ENCODE measurements around the gene TRAK2. TPM values are rescaled to one million over a fixed set of nuclear protein-coding genes. Genes with fewer than 3 reads are reported as not detected.

TRAK2 gene
- total and polyA plus RNA-seq, 2 experiments from 2014 or later, result 6.7 to 17.0 TPM

GRCh38 chr2:201465524-201465971 is 14.3 kb upstream of the TRAK2 start (continued):
- TF ChIP-seq, protein P1, sequence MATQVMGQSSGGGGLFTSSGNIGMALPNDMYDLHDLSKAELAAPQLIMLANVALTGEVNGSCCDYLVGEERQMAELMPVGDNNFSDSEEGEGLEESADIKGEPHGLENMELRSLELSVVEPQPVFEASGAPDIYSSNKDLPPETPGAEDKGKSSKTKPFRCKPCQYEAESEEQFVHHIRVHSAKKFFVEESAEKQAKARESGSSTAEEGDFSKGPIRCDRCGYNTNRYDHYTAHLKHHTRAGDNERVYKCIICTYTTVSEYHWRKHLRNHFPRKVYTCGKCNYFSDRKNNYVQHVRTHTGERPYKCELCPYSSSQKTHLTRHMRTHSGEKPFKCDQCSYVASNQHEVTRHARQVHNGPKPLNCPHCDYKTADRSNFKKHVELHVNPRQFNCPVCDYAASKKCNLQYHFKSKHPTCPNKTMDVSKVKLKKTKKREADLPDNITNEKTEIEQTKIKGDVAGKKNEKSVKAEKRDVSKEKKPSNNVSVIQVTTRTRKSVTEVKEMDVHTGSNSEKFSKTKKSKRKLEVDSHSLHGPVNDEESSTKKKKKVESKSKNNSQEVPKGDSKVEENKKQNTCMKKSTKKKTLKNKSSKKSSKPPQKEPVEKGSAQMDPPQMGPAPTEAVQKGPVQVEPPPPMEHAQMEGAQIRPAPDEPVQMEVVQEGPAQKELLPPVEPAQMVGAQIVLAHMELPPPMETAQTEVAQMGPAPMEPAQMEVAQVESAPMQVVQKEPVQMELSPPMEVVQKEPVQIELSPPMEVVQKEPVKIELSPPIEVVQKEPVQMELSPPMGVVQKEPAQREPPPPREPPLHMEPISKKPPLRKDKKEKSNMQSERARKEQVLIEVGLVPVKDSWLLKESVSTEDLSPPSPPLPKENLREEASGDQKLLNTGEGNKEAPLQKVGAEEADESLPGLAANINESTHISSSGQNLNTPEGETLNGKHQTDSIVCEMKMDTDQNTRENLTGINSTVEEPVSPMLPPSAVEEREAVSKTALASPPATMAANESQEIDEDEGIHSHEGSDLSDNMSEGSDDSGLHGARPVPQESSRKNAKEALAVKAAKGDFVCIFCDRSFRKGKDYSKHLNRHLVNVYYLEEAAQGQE (IDR thresholded peaks at IDR 0.05; ENCODE audit: unreplicated experiment), result no peak
- TF ChIP-seq ZNF114 (CRISPR knock-in tag; IDR thresholded peaks at IDR 0.05), result no peak
- no peak for TF ChIP-seq JUNB (IDR thresholded peaks at IDR 0.05; ENCODE audit: unreplicated experiment)
- no peak for TF ChIP-seq NANOG (IDR thresholded peaks at IDR 0.05; ENCODE audit: borderline replicate concordance)
- TF ChIP-seq CREB1 (CRISPR knock-in tag; IDR thresholded peaks at IDR 0.05; ENCODE audit: low read depth), result no peak
- TF ChIP-seq, protein P2, sequence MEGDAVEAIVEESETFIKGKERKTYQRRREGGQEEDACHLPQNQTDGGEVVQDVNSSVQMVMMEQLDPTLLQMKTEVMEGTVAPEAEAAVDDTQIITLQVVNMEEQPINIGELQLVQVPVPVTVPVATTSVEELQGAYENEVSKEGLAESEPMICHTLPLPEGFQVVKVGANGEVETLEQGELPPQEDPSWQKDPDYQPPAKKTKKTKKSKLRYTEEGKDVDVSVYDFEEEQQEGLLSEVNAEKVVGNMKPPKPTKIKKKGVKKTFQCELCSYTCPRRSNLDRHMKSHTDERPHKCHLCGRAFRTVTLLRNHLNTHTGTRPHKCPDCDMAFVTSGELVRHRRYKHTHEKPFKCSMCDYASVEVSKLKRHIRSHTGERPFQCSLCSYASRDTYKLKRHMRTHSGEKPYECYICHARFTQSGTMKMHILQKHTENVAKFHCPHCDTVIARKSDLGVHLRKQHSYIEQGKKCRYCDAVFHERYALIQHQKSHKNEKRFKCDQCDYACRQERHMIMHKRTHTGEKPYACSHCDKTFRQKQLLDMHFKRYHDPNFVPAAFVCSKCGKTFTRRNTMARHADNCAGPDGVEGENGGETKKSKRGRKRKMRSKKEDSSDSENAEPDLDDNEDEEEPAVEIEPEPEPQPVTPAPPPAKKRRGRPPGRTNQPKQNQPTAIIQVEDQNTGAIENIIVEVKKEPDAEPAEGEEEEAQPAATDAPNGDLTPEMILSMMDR (conservative IDR thresholded peaks at IDR 0.05; ENCODE audit: low read depth in 2 of 2), result no peak
- no peak for TF ChIP-seq EZH2phosphoT487 (IDR thresholded peaks at IDR 0.05; ENCODE audit: unreplicated experiment)
- TF ChIP-seq, protein P3, sequence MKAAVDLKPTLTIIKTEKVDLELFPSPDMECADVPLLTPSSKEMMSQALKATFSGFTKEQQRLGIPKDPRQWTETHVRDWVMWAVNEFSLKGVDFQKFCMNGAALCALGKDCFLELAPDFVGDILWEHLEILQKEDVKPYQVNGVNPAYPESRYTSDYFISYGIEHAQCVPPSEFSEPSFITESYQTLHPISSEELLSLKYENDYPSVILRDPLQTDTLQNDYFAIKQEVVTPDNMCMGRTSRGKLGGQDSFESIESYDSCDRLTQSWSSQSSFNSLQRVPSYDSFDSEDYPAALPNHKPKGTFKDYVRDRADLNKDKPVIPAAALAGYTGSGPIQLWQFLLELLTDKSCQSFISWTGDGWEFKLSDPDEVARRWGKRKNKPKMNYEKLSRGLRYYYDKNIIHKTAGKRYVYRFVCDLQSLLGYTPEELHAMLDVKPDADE (IDR thresholded peaks at IDR 0.05), result no peak
- TF ChIP-seq STAT1 (IDR thresholded peaks at IDR 0.05; ENCODE audit: unreplicated experiment), result no peak

- H2AFZ ChIP-seq, result no peak overlapping the region
- no peaks in the 10 kb centered on the region for H3K4me1 Mint-ChIP-seq
- H3K27ac ChIP-seq (ENCODE audit: low read depth), result no peak overlapping the region
- no peaks in the 10 kb centered on the region for H3K79me2 ChIP-seq (replicated peaks; ENCODE audit: insufficient read depth)
- H3F3A ChIP-seq (replicated peaks; ENCODE audit: low read depth), result no peaks in the 10 kb centered on the region
- H3K36me3 ChIP-seq (ENCODE audit: insufficient read depth), result no peaks in the 10 kb centered on the region; the same call in 1 of the 2 replicates
- no peaks in the 10 kb centered on the region for H3K4me1 ChIP-seq (ENCODE audit: insufficient read depth)
- ATAC-seq, result no peak
- no peak overlapping the region for H3K27ac Mint-ChIP-seq
- H3K4me2 ChIP-seq, result no peak overlapping the region
- H3K4me3 ChIP-seq, result no peak overlapping the region
- no peak overlapping the region for H3K4me3 Mint-ChIP-seq
- no peaks in the 10 kb centered on the region for H3K9me3 Mint-ChIP-seq
- H3K27me3 Mint-ChIP-seq (ENCODE audit: insufficient read depth, low read depth, poor library complexity), result no peaks in the 10 kb centered on the region
- no peaks in the 10 kb centered on the region for H4K20me1 ChIP-seq (replicated peaks; ENCODE audit: insufficient read depth)
- DNase-seq (ENCODE audit: low spot score), result no peak
- no peaks in the 10 kb centered on the region for H3K27me3 ChIP-seq (ENCODE audit: insufficient read depth)
- H3K9me2 ChIP-seq (ENCODE audit: insufficient read depth), result no peaks in the 10 kb centered on the region
- peaks cover 20% of the 10 kb centered on the region for H3K36me3 Mint-ChIP-seq (ENCODE audit: low read depth)
- TF ChIP-seq STAT1 (IDR thresholded peaks at IDR 0.05; ENCODE audit: unreplicated experiment) (no peak), JUNB (IDR thresholded peaks at IDR 0.05; ENCODE audit: unreplicated experiment) (no peak)
- TF ChIP-seq, protein P3 (IDR thresholded peaks at IDR 0.05), result no peak
- TF ChIP-seq, protein P1 (IDR thresholded peaks at IDR 0.05; ENCODE audit: unreplicated experiment), result no peak
These were observed 13.3 kb upstream of the TRAK2 start for GRCh38 chr2:201464547-201464946.

Measured in GM23338 (cell line).